Ovary (tissue), 3 donors: ENCODE measurements around the gene KLK10.

Experiments used
- EP300 ChIP-seq: sonication (generic); formaldehyde crosslinking; IDR thresholded peaks from one replicate; pipeline ENCODE4 v1.6.1; 2017; ENCODE audit warnings: antibody characterized with exemption
- POLR2A ChIP-seq: fragments of 450-650 bp; IDR thresholded peaks from one replicate; pipeline ENCODE4 v1.6.1; 2017; ENCODE audit warnings: antibody characterized with exemption, mild to moderate bottlenecking, moderate library complexity
- TF ChIP-seq, protein P1 (sequence below), 3 donors: fragments of 450-650 bp in 2 of 3; fragments of 200-600 bp in 1 of 3; IDR thresholded peaks; one replicate each; pipeline versions ENCODE4 v1.5.1 to v1.8.0; 2016 to 2022; ENCODE audit warnings: antibody characterized with exemption in 3 of 3, mild to moderate bottlenecking in 1 of 3
- donor health status: DM: no; HTN: no; CAD: no.

DNA sequence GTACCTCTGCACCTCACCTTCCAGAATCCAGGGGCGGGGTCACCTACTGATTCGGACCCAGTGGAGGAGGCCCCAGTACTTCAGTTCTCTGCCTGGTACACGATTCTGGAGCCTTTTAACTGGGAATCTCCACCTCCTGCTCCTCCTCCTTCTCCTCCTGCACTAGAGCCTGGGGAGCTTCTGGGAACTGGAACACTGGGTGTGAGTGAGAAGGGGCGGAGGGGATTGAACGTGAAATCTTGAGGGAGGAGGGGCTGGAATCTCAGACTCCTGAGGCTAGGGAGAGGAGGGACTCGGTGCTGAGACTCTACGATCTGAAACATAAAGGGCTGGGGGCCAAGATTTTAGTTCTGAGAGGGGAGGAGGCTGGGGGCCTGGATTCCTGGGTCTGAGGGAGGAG lies 18.0 kb downstream of the KLK10 start, which contains the start of gene KLK8:
- TF ChIP-seq, protein P1, sequence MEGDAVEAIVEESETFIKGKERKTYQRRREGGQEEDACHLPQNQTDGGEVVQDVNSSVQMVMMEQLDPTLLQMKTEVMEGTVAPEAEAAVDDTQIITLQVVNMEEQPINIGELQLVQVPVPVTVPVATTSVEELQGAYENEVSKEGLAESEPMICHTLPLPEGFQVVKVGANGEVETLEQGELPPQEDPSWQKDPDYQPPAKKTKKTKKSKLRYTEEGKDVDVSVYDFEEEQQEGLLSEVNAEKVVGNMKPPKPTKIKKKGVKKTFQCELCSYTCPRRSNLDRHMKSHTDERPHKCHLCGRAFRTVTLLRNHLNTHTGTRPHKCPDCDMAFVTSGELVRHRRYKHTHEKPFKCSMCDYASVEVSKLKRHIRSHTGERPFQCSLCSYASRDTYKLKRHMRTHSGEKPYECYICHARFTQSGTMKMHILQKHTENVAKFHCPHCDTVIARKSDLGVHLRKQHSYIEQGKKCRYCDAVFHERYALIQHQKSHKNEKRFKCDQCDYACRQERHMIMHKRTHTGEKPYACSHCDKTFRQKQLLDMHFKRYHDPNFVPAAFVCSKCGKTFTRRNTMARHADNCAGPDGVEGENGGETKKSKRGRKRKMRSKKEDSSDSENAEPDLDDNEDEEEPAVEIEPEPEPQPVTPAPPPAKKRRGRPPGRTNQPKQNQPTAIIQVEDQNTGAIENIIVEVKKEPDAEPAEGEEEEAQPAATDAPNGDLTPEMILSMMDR (IDR thresholded peaks at IDR 0.05): no peak
- TF ChIP-seq POLR2A (no peak), EP300 (no peak)
